ENCODE data around the gene BMPER. TPM values are rescaled to one million over a fixed set of nuclear protein-coding genes. Genes with fewer than 3 reads are reported as not detected.

Gene BMPER
- total and polyA plus RNA-seq, 2 donors (not counting 1 experiment from before 2014, with no cell fraction given), result 12.2 to 15.9 TPM

DNA sequence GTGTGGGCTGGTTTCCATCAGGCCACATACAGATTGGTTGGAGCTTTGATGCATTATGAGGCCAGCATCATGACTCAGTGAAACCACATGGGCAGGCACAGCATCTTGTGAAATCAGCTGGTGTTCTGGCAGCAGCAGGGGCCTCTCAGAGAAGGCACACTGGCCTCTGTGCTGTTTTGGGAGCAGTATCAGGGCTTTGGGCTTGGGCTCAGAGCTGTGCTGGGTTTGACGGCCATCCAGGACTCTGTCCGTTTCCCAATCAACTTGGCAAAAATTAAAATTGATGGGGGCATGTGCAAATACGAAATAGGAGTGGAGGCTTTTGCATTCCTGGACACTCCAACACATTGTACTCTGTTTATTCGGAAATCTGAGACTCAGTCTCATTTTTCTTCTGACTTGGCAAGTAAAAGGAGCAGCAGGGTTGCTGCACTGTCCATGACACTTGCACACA is 190.9 kb downstream of the BMPER start:
- Histone ChIP-seq H3K9ac (ENCODE audit: insufficient read depth, low read length) (no peak overlapping the region), H3K27me3 (ENCODE audit: control insufficient read depth, insufficient read depth, low read length) (no peaks in the 10 kb centered on the region), H3K4me2 (ENCODE audit: extremely low read depth, insufficient read depth, low read length) (peak overlapping the region; percentile 28), H3K4me1 (ENCODE audit: control insufficient read depth, extremely low read depth, insufficient read depth, low read length) (peaks cover 7% of the 10 kb centered on the region), H3K9me3 (ENCODE audit: control insufficient read depth, insufficient read depth, low read depth, low read length) (no peaks in the 10 kb centered on the region), H3K79me2 (ENCODE audit: control insufficient read depth, insufficient read depth, low read length) (no peaks in the 10 kb centered on the region), H2AFZ (ENCODE audit: low read length) (no peak overlapping the region), H4K20me1 (ENCODE audit: control insufficient read depth, extremely low read depth, insufficient read depth, low read length) (no peaks in the 10 kb centered on the region), H3K4me3 (replicated peaks in 1 of 4; ENCODE audit: control extremely low read depth in 1 of 4, insufficient read depth in 1 of 4, low read depth in 3 of 4, low read length in 4 of 4) (no peak overlapping the region), H3K27ac (ENCODE audit: insufficient read depth, low read length) (peak overlapping the region; percentile 51), H3K36me3 (ENCODE audit: control insufficient read depth, insufficient read depth, low read length) (no peaks in the 10 kb centered on the region)
- no peak for TF ChIP-seq EZH2 (IDR thresholded peaks at IDR 0.05; ENCODE audit: low read length, missing control alignments)
- TF ChIP-seq, protein P1, sequence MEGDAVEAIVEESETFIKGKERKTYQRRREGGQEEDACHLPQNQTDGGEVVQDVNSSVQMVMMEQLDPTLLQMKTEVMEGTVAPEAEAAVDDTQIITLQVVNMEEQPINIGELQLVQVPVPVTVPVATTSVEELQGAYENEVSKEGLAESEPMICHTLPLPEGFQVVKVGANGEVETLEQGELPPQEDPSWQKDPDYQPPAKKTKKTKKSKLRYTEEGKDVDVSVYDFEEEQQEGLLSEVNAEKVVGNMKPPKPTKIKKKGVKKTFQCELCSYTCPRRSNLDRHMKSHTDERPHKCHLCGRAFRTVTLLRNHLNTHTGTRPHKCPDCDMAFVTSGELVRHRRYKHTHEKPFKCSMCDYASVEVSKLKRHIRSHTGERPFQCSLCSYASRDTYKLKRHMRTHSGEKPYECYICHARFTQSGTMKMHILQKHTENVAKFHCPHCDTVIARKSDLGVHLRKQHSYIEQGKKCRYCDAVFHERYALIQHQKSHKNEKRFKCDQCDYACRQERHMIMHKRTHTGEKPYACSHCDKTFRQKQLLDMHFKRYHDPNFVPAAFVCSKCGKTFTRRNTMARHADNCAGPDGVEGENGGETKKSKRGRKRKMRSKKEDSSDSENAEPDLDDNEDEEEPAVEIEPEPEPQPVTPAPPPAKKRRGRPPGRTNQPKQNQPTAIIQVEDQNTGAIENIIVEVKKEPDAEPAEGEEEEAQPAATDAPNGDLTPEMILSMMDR (conservative IDR thresholded peaks at IDR 0.05 in 1 of 2, IDR thresholded peaks at IDR 0.05 in 1 of 2; ENCODE audit: low read depth in 1 of 2, low read length in 2 of 2), result no peak
- peak; percentile 92 to 98 for DNase-seq (ENCODE audit: low read depth in 2 of 2)

- DNase-seq (ENCODE audit: low read depth in 2 of 2), result peak; percentile 6
- Histone ChIP-seq H3K27ac (ENCODE audit: insufficient read depth, low read length) (no peak overlapping the region), H4K20me1 (ENCODE audit: control insufficient read depth, extremely low read depth, insufficient read depth, low read length) (no peaks in the 10 kb centered on the region), H3K4me2 (ENCODE audit: extremely low read depth, insufficient read depth, low read length) (peak overlapping the region; percentile 28), H3K36me3 (ENCODE audit: control insufficient read depth, insufficient read depth, low read length) (no peaks in the 10 kb centered on the region), H2AFZ (ENCODE audit: low read length) (no peak overlapping the region), H3K4me1 (ENCODE audit: control insufficient read depth, extremely low read depth, insufficient read depth, low read length) (peaks cover 7% of the 10 kb centered on the region), H3K4me3 (replicated peaks in 1 of 4; ENCODE audit: control extremely low read depth in 1 of 4, insufficient read depth in 1 of 4, low read depth in 3 of 4, low read length in 4 of 4) (no peak overlapping the region), H3K9ac (ENCODE audit: insufficient read depth, low read length) (no peak overlapping the region), H3K79me2 (ENCODE audit: control insufficient read depth, insufficient read depth, low read length) (no peaks in the 10 kb centered on the region), H3K9me3 (ENCODE audit: control insufficient read depth, insufficient read depth, low read depth, low read length) (no peaks in the 10 kb centered on the region), H3K27me3 (ENCODE audit: control insufficient read depth, insufficient read depth, low read length) (no peaks in the 10 kb centered on the region)
- TF ChIP-seq EZH2 (IDR thresholded peaks at IDR 0.05; ENCODE audit: low read length, missing control alignments), result no peak
- TF ChIP-seq, protein P1 (conservative IDR thresholded peaks at IDR 0.05 in 1 of 2, IDR thresholded peaks at IDR 0.05 in 1 of 2; ENCODE audit: low read depth in 1 of 2, low read length in 2 of 2), result no peak
Measured at GRCh38 chr7:34096777-34097176, 191.4 kb downstream of the BMPER start.

- DNase-seq (ENCODE audit: low read depth in 2 of 2), result no peak
- H3K4me1 ChIP-seq (ENCODE audit: control insufficient read depth, extremely low read depth, insufficient read depth, low read length), result peaks cover 7% of the 10 kb centered on the region
- TF ChIP-seq, protein P1 (conservative IDR thresholded peaks at IDR 0.05 in 1 of 2, IDR thresholded peaks at IDR 0.05 in 1 of 2; ENCODE audit: low read depth in 1 of 2, low read length in 2 of 2), result no peak
- no peak for TF ChIP-seq EZH2 (IDR thresholded peaks at IDR 0.05; ENCODE audit: low read length, missing control alignments)
- no peak overlapping the region for H3K27ac ChIP-seq (ENCODE audit: insufficient read depth, low read length)
- no peaks in the 10 kb centered on the region for H3K79me2 ChIP-seq (ENCODE audit: control insufficient read depth, insufficient read depth, low read length)
- H3K9me3 ChIP-seq (ENCODE audit: control insufficient read depth, insufficient read depth, low read depth, low read length), result no peaks in the 10 kb centered on the region
- no peak overlapping the region for H2AFZ ChIP-seq (ENCODE audit: low read length)
- no peaks in the 10 kb centered on the region for H3K36me3 ChIP-seq (ENCODE audit: control insufficient read depth, insufficient read depth, low read length)
- H3K9ac ChIP-seq (ENCODE audit: insufficient read depth, low read length), result no peak overlapping the region
- H3K4me2 ChIP-seq (ENCODE audit: extremely low read depth, insufficient read depth, low read length), result no peak overlapping the region
- H3K27me3 ChIP-seq (ENCODE audit: control insufficient read depth, insufficient read depth, low read length), result no peaks in the 10 kb centered on the region
- H3K4me3 ChIP-seq (replicated peaks in 1 of 4; ENCODE audit: control extremely low read depth in 1 of 4, insufficient read depth in 1 of 4, low read depth in 3 of 4, low read length in 4 of 4), result no peak overlapping the region
- H4K20me1 ChIP-seq (ENCODE audit: control insufficient read depth, extremely low read depth, insufficient read depth, low read length), result no peaks in the 10 kb centered on the region
Measured at GRCh38 chr7:34100661-34101060, 195.3 kb downstream of the BMPER start.
